Fibroblast of upper back skin (primary cell): ENCODE data around the gene ENTR1.
A peak's percentile ranks its signal among the peaks of the same experiment; 100 is the strongest.

Experiments used
- DNase-seq: peaks from one replicate; pipeline ENCODE4 v3.0.0-alpha.2; 2013

ENTR1 gene

GRCh38 chr9:136394312-136395019, 15.9 kb downstream of the ENTR1 start:
- peak; percentile 24 for DNase-seq

- no peak for DNase-seq
Measured at GRCh38 chr9:136393531-136393930, 16.9 kb downstream of the ENTR1 start.

GRCh38 chr9:136392538-136393449, 17.6 kb downstream of the ENTR1 start:
- DNase-seq = no peak

GRCh38 chr9:136391737-136392537, 18.5 kb downstream of the ENTR1 start:
- no peak for DNase-seq

GRCh38 chr9:136389396-136389795, 21.0 kb downstream of the ENTR1 start:
- no peak for DNase-seq

GRCh38 chr9:136387217-136387616, 23.2 kb downstream of the ENTR1 start:
- DNase-seq = no peak

- no peak for DNase-seq
Measured at GRCh38 chr9:136386018-136386417, 24.4 kb downstream of the ENTR1 start.

- DNase-seq = no peak
Measured at GRCh38 chr9:136385015-136385414, 25.4 kb downstream of the ENTR1 start.

- DNase-seq = no peak
Measured at GRCh38 chr9:136383436-136383835, 27.0 kb downstream of the ENTR1 start.

- DNase-seq = no peak
Measured at GRCh38 chr9:136381966-136382513, 28.4 kb downstream of the ENTR1 start.

- no peak for DNase-seq
Measured at GRCh38 chr9:136381311-136381710, 29.1 kb downstream of the ENTR1 start.

GRCh38 chr9:136380381-136380780, 30.0 kb downstream of the ENTR1 start:
- no peak for DNase-seq

- DNase-seq = no peak
Measured at GRCh38 chr9:136379891-136380290, 30.5 kb downstream of the ENTR1 start.

- DNase-seq = no peak
Measured at GRCh38 chr9:136379401-136379800, 31.0 kb downstream of the ENTR1 start.

GRCh38 chr9:136379003-136379287, 31.5 kb downstream of the ENTR1 start:
- no peak for DNase-seq

GRCh38 chr9:136378170-136379002, 32.0 kb downstream of the ENTR1 start:
- DNase-seq = no peak

- DNase-seq = no peak
Measured at GRCh38 chr9:136377341-136378169, 32.9 kb downstream of the ENTR1 start.

- no peak for DNase-seq
Measured at GRCh38 chr9:136376457-136376856, 34.0 kb downstream of the ENTR1 start.

GRCh38 chr9:136375096-136375495, 35.3 kb downstream of the ENTR1 start:
- no peak for DNase-seq

- DNase-seq = no peak
Measured at GRCh38 chr9:136374183-136374575, 36.2 kb downstream of the ENTR1 start.
